Measurements from ENCODE around the gene RHOH.

GRCh38 chr4:40224432-40224831 is 27.6 kb downstream of the RHOH start:
- TF ChIP-seq POLR2A (IDR thresholded peaks at IDR 0.05; ENCODE audit: low read length) (no peak), USF2 (IDR thresholded peaks at IDR 0.05) (no peak)
- TF ChIP-seq, protein P1, sequence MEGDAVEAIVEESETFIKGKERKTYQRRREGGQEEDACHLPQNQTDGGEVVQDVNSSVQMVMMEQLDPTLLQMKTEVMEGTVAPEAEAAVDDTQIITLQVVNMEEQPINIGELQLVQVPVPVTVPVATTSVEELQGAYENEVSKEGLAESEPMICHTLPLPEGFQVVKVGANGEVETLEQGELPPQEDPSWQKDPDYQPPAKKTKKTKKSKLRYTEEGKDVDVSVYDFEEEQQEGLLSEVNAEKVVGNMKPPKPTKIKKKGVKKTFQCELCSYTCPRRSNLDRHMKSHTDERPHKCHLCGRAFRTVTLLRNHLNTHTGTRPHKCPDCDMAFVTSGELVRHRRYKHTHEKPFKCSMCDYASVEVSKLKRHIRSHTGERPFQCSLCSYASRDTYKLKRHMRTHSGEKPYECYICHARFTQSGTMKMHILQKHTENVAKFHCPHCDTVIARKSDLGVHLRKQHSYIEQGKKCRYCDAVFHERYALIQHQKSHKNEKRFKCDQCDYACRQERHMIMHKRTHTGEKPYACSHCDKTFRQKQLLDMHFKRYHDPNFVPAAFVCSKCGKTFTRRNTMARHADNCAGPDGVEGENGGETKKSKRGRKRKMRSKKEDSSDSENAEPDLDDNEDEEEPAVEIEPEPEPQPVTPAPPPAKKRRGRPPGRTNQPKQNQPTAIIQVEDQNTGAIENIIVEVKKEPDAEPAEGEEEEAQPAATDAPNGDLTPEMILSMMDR (IDR thresholded peaks at IDR 0.05): no peak

Data from A549 (cell line).